ENCODE results near the gene DDX6.
"Not testable (repeated sequence)": the region's sequence is repeated elsewhere in the genome, so short reads cannot be mapped to it uniquely, and the experiment has no call there.

The DDX6 gene, protein sequence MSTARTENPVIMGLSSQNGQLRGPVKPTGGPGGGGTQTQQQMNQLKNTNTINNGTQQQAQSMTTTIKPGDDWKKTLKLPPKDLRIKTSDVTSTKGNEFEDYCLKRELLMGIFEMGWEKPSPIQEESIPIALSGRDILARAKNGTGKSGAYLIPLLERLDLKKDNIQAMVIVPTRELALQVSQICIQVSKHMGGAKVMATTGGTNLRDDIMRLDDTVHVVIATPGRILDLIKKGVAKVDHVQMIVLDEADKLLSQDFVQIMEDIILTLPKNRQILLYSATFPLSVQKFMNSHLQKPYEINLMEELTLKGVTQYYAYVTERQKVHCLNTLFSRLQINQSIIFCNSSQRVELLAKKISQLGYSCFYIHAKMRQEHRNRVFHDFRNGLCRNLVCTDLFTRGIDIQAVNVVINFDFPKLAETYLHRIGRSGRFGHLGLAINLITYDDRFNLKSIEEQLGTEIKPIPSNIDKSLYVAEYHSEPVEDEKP

DNA sequence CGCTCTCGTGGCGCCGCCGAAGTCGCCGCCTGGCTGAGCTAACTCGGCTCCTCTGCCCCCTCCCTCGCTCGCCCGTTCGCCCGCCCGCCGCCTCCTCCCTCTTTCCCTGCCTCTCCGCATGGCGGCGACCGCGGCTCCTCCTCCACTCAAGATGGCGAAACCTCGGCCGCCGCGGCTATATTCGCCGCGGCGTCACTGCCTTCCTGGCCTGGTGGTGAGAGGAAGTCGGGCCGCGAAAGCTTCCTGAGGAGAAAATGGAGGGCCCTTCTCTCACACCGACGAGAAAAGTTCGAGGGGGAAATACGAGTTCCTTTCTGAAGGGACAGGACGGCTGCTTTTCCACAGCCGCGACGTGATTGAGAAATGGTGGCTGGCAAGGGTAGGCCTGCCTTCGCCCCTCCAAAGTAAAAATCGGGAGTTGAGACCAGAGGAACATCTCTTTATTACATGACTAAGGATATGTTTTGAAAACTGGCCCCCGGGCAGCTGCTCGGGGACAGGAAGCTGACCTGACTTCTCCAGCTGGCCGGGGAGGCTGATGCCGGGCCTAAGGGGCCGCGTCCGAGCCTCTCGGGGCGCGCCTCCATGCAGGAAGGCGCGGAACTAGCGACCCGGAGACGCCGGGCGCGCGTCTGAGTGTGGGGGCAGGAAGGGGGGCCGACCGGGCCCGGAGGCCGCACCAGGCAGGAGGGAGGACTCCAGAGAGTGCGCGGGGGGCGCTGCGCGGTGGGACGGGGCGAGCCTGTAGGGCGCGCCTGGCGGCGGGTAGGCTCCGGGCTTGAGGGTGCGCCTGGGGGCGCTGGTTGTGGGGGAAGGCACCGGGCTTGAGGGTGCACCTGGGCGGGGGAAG, at the start of gene DDX6:
DDX6 (minus strand) TSS at position 54 of the 850 bp plus-strand sequence. CDS start 4,913 bp downstream, outside the sequence.
- DNase-seq (ENCODE audit: low read depth): peak; percentile 85

DNA sequence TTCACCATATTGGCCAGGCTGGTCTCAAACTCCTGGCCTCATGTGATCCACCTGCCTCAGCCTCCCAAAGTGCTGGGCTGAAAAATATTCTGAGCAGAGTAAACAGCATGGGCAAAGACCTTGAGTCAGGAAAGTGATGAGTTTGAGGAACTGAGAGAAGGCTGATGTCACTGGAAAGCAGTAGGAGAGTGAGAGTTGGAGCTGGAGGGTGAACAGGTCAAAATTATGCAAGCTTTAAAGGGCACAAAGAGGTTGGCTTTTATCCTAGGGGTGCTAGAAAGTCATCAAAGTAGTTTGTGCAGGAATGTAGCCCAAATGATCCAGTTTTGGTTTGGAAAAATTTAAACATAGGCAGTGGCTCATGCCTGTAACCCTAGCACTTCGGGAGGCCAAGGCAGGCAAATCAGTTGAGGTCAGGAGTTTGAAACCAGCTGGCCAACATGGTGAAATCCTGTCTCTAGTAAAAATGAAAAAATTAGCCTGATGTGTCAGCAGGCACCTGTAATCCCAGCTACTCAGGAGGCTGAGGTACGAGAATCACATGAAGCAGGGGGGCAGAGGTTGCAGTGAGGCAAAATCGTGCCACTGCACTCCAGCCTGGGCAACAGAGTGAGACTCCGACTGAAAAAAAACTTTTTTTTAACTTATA, 48.1 kb upstream of the DDX6 start:
- DNase-seq (ENCODE audit: low read depth): no peak

DNA sequence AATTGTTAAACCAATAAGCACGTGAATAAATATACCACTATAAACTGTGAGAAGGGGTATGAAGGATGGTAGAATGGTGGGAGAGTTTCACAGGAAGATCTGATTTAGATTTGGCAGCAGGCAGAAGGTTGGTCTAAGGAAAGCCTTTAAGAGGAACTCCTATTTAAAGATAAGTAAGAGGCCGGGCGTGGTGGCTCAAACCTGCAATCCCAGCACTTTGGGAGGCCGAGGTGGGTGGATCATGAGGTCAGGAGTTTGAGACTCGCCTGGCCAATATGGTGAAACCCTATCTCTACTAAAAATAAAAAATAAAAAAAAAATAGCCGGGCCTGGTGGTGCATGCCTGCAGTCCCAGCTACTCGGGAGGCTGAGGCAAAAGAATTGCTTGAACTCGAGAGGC, 46.9 kb upstream of the DDX6 start:
- no peak for DNase-seq (ENCODE audit: low read depth)

DNA sequence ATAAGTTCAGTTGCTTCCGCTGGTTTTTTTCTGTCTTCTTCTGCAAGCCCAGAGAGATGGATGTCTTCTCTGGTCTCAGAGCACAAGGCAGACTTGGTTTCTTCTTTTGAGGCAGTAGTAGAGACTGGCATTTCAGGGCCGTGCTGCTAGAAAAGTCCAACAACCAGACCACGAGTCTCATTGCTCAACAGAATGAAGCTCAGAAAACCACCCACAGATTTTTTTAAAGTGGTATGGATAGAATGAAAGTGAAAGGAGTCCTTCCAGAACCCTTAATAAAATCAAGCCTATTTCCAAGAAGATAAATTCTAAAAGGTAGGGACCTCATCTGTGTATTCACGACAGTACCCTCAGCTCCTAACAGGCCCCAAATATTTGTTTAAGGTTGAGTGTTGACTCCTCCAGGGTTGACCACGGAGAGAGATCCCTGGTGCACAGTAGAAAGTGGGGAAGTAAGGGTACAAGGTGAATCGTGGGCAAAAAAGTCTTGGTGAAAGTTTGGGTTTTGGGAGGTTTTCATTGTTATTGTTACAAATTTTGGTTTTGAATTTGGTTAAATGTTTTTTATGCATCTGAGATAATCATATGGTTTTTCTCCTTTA, 43.6 kb upstream of the DDX6 start:
- no peak for DNase-seq (ENCODE audit: low read depth)

- DNase-seq (ENCODE audit: low read depth): no peak
These were observed 36.2 kb upstream of the DDX6 start for GRCh38 chr11:118827118-118827517.

DNA sequence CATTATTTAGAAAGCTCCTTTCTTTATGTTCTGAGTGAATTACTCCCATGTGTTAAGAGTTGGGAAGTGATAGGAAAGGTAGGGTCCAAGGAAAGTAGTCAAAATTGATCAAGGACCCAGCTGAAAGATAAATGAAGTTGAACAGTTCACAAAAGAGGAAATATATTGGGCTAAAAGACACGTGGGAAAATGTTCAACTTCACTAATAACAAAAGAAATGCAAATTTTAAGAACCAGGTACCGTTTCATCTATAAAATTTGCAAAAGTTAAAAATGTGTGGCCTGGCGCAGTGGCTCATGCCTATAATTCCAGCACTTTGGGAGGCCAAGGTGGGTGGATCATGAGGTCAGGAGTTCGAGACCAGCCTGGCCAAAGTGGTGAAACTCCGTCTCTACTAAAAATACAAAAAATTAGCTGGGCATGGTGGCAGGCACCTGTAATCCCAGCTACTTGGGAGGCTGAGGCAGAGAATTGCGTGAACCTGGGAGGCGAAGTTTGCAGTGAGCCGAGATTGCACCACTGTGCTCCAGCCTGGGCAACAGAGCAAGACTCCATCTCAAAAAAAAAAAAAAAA, 32.1 kb upstream of the DDX6 start:
- not testable (repeated sequence) for DNase-seq (ENCODE audit: low read depth)

- DNase-seq (ENCODE audit: low read depth): peak; percentile 6
These were observed 29.7 kb upstream of the DDX6 start for GRCh38 chr11:118820412-118821357.

GRCh38 chr11:118820025-118820379, 29.0 kb upstream of the DDX6 start:
- not testable (repeated sequence) for DNase-seq (ENCODE audit: low read depth)

- no peak for DNase-seq (ENCODE audit: low read depth)
These were observed 28.5 kb upstream of the DDX6 start for GRCh38 chr11:118819334-118820024.

GRCh38 chr11:118818130-118818529, 27.2 kb upstream of the DDX6 start:
- no peak for DNase-seq (ENCODE audit: low read depth)

GRCh38 chr11:118813551-118813950, 22.6 kb upstream of the DDX6 start:
- no peak for DNase-seq (ENCODE audit: low read depth)

DNA sequence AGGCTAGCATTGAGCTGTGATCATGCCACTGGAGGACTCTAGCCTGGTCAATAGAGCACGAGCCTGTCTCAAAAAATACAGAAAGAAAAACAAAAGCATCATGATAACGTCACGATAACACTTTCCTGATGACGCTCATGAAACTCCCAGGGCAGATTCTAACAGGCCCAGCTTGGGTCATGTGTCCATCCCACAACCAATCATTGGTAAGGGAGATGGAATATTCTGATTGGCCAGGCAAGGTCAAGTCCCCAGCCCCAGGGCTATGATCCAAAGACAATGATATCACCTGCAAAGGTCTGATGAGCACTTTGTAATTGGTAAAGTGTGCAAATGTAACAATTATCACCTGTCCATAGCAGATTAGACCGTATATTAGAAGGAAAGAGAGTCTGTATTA, 21.5 kb upstream of the DDX6 start:
- no peak for DNase-seq (ENCODE audit: low read depth)

GRCh38 chr11:118807800-118808778, 17.1 kb upstream of the DDX6 start:
- DNase-seq (ENCODE audit: low read depth): no peak

DNA sequence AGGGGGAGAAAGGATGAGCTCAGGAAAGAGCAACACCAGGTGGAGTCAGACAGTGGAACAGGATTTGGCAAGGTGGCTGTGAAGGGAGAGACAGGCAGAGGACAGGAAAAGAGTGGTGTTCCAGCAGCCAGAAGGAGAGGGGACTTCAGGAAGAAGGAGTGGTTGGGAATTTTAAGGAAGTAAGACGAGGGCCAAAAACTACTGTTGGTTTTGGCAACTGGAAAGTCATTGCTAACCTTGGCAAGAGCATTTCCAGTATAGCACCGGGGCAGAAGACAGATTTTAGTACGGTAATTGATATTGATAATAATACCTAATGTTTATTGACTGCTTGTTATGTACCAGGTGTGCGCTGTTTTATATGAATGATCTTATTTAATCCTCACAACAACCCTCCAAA, 15.4 kb upstream of the DDX6 start:
- DNase-seq (ENCODE audit: low read depth): no peak

GRCh38 chr11:118804094-118804493, 13.1 kb upstream of the DDX6 start:
- DNase-seq (ENCODE audit: low read depth): no peak

GRCh38 chr11:118799372-118799771, 8.4 kb upstream of the DDX6 start:
- DNase-seq (ENCODE audit: low read depth): no peak

DNA sequence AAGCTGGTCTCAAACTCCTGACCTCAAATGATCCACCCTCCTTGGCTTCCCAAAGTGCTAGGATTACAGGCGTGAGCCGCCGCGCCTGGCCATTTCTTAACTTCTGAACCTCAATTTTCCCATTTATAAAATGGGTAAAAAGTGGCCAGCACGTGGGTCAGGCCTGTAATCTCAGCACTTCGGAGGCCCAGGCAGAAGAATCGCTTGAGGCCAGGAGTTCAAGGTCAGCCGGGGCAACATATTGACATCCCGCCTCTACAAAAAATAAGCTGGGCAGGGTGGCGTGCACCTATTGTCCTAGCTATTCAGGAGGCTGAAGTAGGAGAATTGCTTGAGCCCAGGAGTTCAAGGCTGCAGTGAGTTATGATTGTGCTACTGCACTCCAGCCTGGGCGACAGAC, 6.5 kb upstream of the DDX6 start:
- DNase-seq (ENCODE audit: low read depth): no peak

- peak; percentile 63 for DNase-seq (ENCODE audit: low read depth)
These were observed 1.7 kb upstream of the DDX6 start for GRCh38 chr11:118792570-118793124.
